IMR-90 (cell line): Measurements from ENCODE around the gene PPFIA2. TPM values are rescaled to one million over a fixed set of nuclear protein-coding genes. Genes with fewer than 3 reads are reported as not detected.

Experiments
- ATAC-seq: fragments of 200-7000 bp; cut with Tn5 transposase; 2 replicates; pipeline ENCODE4 v1.9.1; 2020; ENCODE audit warnings: low read depth, mild to moderate bottlenecking, moderate library complexity
- BruUV-seq: library from RNA; stranded (reverse); fragments of 400-500 nt; replicated peaks from 2 replicates; lab custom pipeline; 2021; lab: Mats Ljungman, UMichigan
- CTCF ChIA-PET: fragments of 300-600 bp; formaldehyde crosslinking; extraction: SDS; loops from one replicate; lab custom pipeline; 2021; ENCODE audit warnings: antibody characterized with exemption; lab: Yijun Ruan, JAX
- POLR2A ChIA-PET: fragments of 300-600 bp; sonication (Branson Sonifier 250); formaldehyde crosslinking; loops from one replicate; lab custom pipeline; 2022; ENCODE audit warnings: antibody characterized with exemption; ENCODE audit not compliant: unreplicated experiment; lab: Charles Lee
- DNase-seq: peaks from one replicate; pipeline ENCODE4 v3.0.0; 2013
- H2AFZ ChIP-seq: replicated peaks from 2 replicates; pipeline ENCODE3; 2013; ENCODE audit warnings: low read length, mild to moderate bottlenecking; ENCODE audit not compliant: poor library complexity
- H2AK5ac ChIP-seq: 2 replicates; pipeline ENCODE4 v1.6.1; 2013; ENCODE audit warnings: low read depth, low read length, inconsistent platforms
- H2AK9ac ChIP-seq: replicated peaks from 2 replicates; pipeline ENCODE3; 2013; ENCODE audit warnings: mild to moderate bottlenecking, low read depth, low read length, moderate library complexity; ENCODE audit not compliant: poor library complexity
- H2BK120ac ChIP-seq: 2 replicates; pipeline ENCODE4 v1.6.1; 2013; ENCODE audit warnings: low read depth, low read length, inconsistent platforms
- H2BK15ac ChIP-seq: 3 replicates; pipeline ENCODE4 v1.6.1; 2013; ENCODE audit warnings: low read depth, low read length, inconsistent platforms
- H2BK20ac ChIP-seq: 2 replicates; pipeline ENCODE4 v1.6.1; 2013; ENCODE audit warnings: low read depth, mild to moderate bottlenecking, inconsistent platforms, low read length, moderate library complexity
- H2BK5ac ChIP-seq: 2 replicates; pipeline ENCODE4 v1.6.1; 2013; ENCODE audit warnings: mild to moderate bottlenecking, low read depth, low read length, inconsistent platforms; ENCODE audit not compliant: poor library complexity, severe bottlenecking
- H3K14ac ChIP-seq: replicated peaks from 2 replicates; pipeline ENCODE4 v1.6.1; 2013; ENCODE audit warnings: low read depth, low read length, inconsistent platforms
- H3K18ac ChIP-seq: 2 replicates; pipeline ENCODE4 v1.6.1; 2013; ENCODE audit warnings: low read depth, low read length, control low read depth
- H3K23ac ChIP-seq: 2 replicates; pipeline ENCODE4 v1.6.1; 2013; ENCODE audit warnings: low read depth, low read length, inconsistent platforms
- H3K27ac ChIP-seq: 2 replicates; pipeline ENCODE4 v1.5.1; 2013; ENCODE audit warnings: mild to moderate bottlenecking, control low read depth, low read length; ENCODE audit not compliant: insufficient read depth
- H3K27me3 ChIP-seq: 2 replicates; pipeline ENCODE4 v1.6.1; 2013; ENCODE audit warnings: low read length; ENCODE audit not compliant: control insufficient read depth, insufficient read depth
- H3K36me3 ChIP-seq: 2 replicates; pipeline ENCODE4 v1.6.1; 2013; ENCODE audit warnings: low read length, mixed read lengths; ENCODE audit not compliant: control insufficient read depth, insufficient read depth
- H3K4ac ChIP-seq: 2 replicates; pipeline ENCODE4 v1.6.1; 2013; ENCODE audit warnings: low read depth, low read length, inconsistent platforms
- H3K4me1 ChIP-seq: 2 replicates; pipeline ENCODE4 v1.6.1; 2013; ENCODE audit warnings: low read length, mixed read lengths; ENCODE audit not compliant: control insufficient read depth, insufficient read depth
- H3K4me2 ChIP-seq: 2 replicates; pipeline ENCODE4 v1.6.1; 2013; ENCODE audit warnings: low read depth, mild to moderate bottlenecking, control low read depth, low read length, moderate library complexity
- H3K4me3 ChIP-seq: 2 replicates; pipeline ENCODE4 v1.5.1; 2013; ENCODE audit warnings: low read depth, mild to moderate bottlenecking, control low read depth, low read length, moderate library complexity; ENCODE audit not compliant: insufficient read depth
- H3K56ac ChIP-seq: 2 replicates; pipeline ENCODE4 v1.6.1; 2013; ENCODE audit warnings: low read length, inconsistent platforms; ENCODE audit not compliant: insufficient read depth; ENCODE audit errors: extremely low read depth
- H3K79me1 ChIP-seq, 2 experiments: 2 replicates each; pipeline ENCODE4 v1.6.1; 2013; ENCODE audit warnings: low read length in 2 of 2, inconsistent platforms in 1 of 2, low read depth in 1 of 2
- H3K9ac ChIP-seq: 2 replicates; pipeline ENCODE4 v1.6.1; 2013; ENCODE audit warnings: low read depth, low read length, control low read depth
- H3K9me1 ChIP-seq: 2 replicates; pipeline ENCODE4 v1.6.1; 2013; ENCODE audit warnings: low read length, inconsistent platforms; ENCODE audit not compliant: insufficient read depth
- H3K9me3 ChIP-seq: 2 replicates; pipeline ENCODE4 v1.6.1; 2013; ENCODE audit warnings: low read length; ENCODE audit not compliant: control insufficient read depth, insufficient read depth
- H4K20me1 ChIP-seq: 2 replicates; pipeline ENCODE4 v1.6.1; 2013; ENCODE audit warnings: low read length, inconsistent platforms; ENCODE audit not compliant: insufficient read depth
- H4K5ac ChIP-seq: 2 replicates; pipeline ENCODE4 v1.6.1; 2013; ENCODE audit warnings: mild to moderate bottlenecking, low read depth, low read length, control low read depth
- H4K8ac ChIP-seq, 2 experiments: 2 replicates each; pipeline ENCODE4 v1.6.1; 2013; ENCODE audit warnings: low read depth in 2 of 2, low read length in 2 of 2, control low read depth in 1 of 2, inconsistent platforms in 1 of 2
- H4K91ac ChIP-seq: 2 replicates; pipeline ENCODE4 v1.6.1; 2013; ENCODE audit warnings: low read depth, low read length, inconsistent platforms; ENCODE audit not compliant: insufficient read depth
- BHLHE40 ChIP-seq: fragments of 150-350 bp; IDR thresholded peaks from 2 replicates; pipeline ENCODE4 v1.6.1; 2016; ENCODE audit warnings: mild to moderate bottlenecking, low read depth, low read length
- CEBPB ChIP-seq: IDR thresholded peaks from 2 replicates; pipeline ENCODE4 v1.6.1; 2012; ENCODE audit warnings: low read depth, low read length, improper control_type of control experiment
- CHD1 ChIP-seq: IDR thresholded peaks from 2 replicates; pipeline ENCODE4 v1.6.1; 2012; ENCODE audit warnings: low read depth, low read length, improper control_type of control experiment
- FOS ChIP-seq: fragments of 150-350 bp; IDR thresholded peaks from 2 replicates; pipeline ENCODE4 v1.6.1; 2016; ENCODE audit warnings: low read depth, low read length
- MAFK ChIP-seq: IDR thresholded peaks from 2 replicates; pipeline ENCODE4 v1.6.1; 2012; ENCODE audit warnings: low read depth, low read length, improper control_type of control experiment
- MAZ ChIP-seq: IDR thresholded peaks from 2 replicates; pipeline ENCODE4 v1.6.1; 2012; ENCODE audit warnings: low read depth, mild to moderate bottlenecking, low read length, improper control_type of control experiment, moderate library complexity, borderline replicate concordance
- MXI1 ChIP-seq: IDR thresholded peaks from 2 replicates; pipeline ENCODE4 v1.6.1; 2012; ENCODE audit warnings: low read depth, mild to moderate bottlenecking, low read length, moderate library complexity, borderline replicate concordance
- NFE2L2 ChIP-seq: fragments of 150-350 bp; IDR thresholded peaks from 2 replicates; pipeline ENCODE4 v1.6.1; 2016; ENCODE audit warnings: low read depth, mild to moderate bottlenecking, low read length
- POLR2A ChIP-seq: IDR thresholded peaks from 2 replicates; pipeline ENCODE4 v1.6.1; 2012; ENCODE audit warnings: mild to moderate bottlenecking, low read depth, low read length
- RAD21 ChIP-seq: IDR thresholded peaks from 2 replicates; pipeline ENCODE4 v1.6.1; 2012; ENCODE audit warnings: low read length, improper control_type of control experiment
- RCOR1 ChIP-seq: IDR thresholded peaks from 2 replicates; pipeline ENCODE4 v1.6.1; 2012; ENCODE audit warnings: mild to moderate bottlenecking, low read length, improper control_type of control experiment; ENCODE audit not compliant: insufficient replicate concordance
- RFX5 ChIP-seq: IDR thresholded peaks from 2 replicates; pipeline ENCODE4 v1.8.0; 2012; ENCODE audit warnings: low read depth, mild to moderate bottlenecking, low read length, moderate library complexity
- SMC3 ChIP-seq: fragments of 150-350 bp; IDR thresholded peaks from 2 replicates; pipeline ENCODE4 v1.6.1; 2016; ENCODE audit warnings: low read depth, mild to moderate bottlenecking, antibody characterized with exemption, low read length, moderate library complexity
- WGBS, 2 experiments: methylation state at CpG; one replicate each; pipeline versions ENCODE4 v1.1.5 to v1.1.7; 2013; ENCODE audit warnings: missing lambda C conversion rate in 2 of 2; ENCODE audit not compliant: insufficient read length in 1 of 2; ENCODE audit errors: extremely low coverage in 2 of 2; 5-methylcytosine and 5-hydroxymethylcytosine counted together
- dilution Hi-C: fragments of 300-500 bp; cut with HindIII; formaldehyde crosslinking; loops from one replicate; pipeline ENCODE4 v1.14.3; 2018; ENCODE audit warnings: low sequenced_read_pairs; ENCODE audit not compliant: unreplicated experiment
- in situ Hi-C: fragments of 300-500 bp; cut with MboI; formaldehyde crosslinking; loops from 3 replicates; pipeline ENCODE4 v1.14.3; 2019; ENCODE audit warnings: low sequenced_read_pairs, inconsistent platforms, mixed read lengths
- intact Hi-C: fragments of 100-400 bp; cut with micrococcal nuclease; formaldehyde crosslinking; loops from 2 replicates; pipeline ENCODE4 v1.10.0; 2022
- polyA plus RNA-seq, 3 experiments: library from polyadenylated mRNA; depleted of rRNA; stranded (reverse); fragments of >200 nt; gene quantifications; 2 replicates each; pipeline ENCODE4 v1.2.3, GENCODE V29; 2012; ENCODE audit warnings: low replicate concordance in 1 of 3
- total RNA-seq: library from RNA; depleted of rRNA; stranded (reverse); fragments of >200 nt; gene quantifications from 2 replicates; pipeline ENCODE4 v1.2.3, GENCODE V29; 2012
- TF ChIP-seq, protein P1 (sequence below): fragments of 150-350 bp; IDR thresholded peaks from 2 replicates; pipeline ENCODE4 v1.6.1; 2017; ENCODE audit warnings: mild to moderate bottlenecking, antibody characterized with exemption, low read length, low read depth
- TF ChIP-seq, protein P2 (sequence below): conservative IDR thresholded peaks from 2 replicates; pipeline ENCODE4 v1.5.1; 2012; ENCODE audit warnings: mild to moderate bottlenecking, low read depth, low read length, improper control_type of control experiment
- TF ChIP-seq, protein P3 (sequence below): fragments of 150-350 bp; IDR thresholded peaks from 2 replicates; pipeline ENCODE4 v1.6.1; 2016; ENCODE audit warnings: low read depth, mild to moderate bottlenecking, low read length, moderate library complexity, borderline replicate concordance

The PPFIA2 gene
- total and polyA plus RNA-seq, 2 of the 4 experiments (the other 2 are of a cell fraction), result 0.29 to 1.3 TPM

DNA sequence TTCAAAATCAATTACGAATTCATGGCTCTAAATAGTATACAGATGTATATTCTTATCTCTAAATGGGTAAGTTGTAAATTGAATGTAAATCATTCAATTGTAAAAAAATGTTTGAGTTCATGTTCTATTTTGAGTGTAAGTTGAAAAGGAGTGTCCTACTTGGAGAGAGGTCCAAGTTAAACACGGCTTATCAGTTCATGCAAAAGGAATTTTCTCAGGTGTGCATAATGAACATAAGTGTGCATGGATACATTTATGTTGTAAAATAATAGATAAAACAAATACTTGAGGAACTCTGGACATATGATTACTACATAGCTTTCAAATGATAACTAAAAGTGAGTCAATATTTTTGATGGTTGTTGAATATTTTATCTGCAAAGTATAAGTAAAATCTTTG lies 79.5 kb downstream of the PPFIA2 start:
- H3K4me2 ChIP-seq, result no peak overlapping the region
- DNase-seq (no peak), ATAC-seq (no peak)
- H3K9me1 ChIP-seq, result no peaks in the 10 kb centered on the region
- no peak overlapping the region for H3K27ac ChIP-seq
- no peaks in the 10 kb centered on the region for H3K4me1 ChIP-seq
- H2BK20ac ChIP-seq, result no peak overlapping the region
- H3K14ac ChIP-seq, result no peak overlapping the region
- intact Hi-C loops (no loop called here), in situ Hi-C loops (no loop called here), dilution Hi-C loops (no loop called here)
- H3K23ac ChIP-seq, result no peak overlapping the region
- no peak overlapping the region for H2BK120ac ChIP-seq
- no peaks in the 10 kb centered on the region for H3K79me1 ChIP-seq
- H3K9ac ChIP-seq, result no peak overlapping the region
- CTCF ChIA-PET, result no interaction called here
- WGBS, 2 experiments, result no CpG with 5 or more reads among the region's 2 CpGs
- BruUV-seq, result no TSS peak
- H3K4me3 ChIP-seq, result no peak overlapping the region
- H2AFZ ChIP-seq, result no peak overlapping the region
- POLR2A ChIA-PET, result no interaction called here
- H4K5ac ChIP-seq, result no peak overlapping the region
- no peak overlapping the region for H4K91ac ChIP-seq
- H3K27me3 ChIP-seq, result no peaks in the 10 kb centered on the region
- H3K18ac ChIP-seq, result no peak overlapping the region
- no peaks in the 10 kb centered on the region; the same call in 1 of the 2 replicates for H3K9me3 ChIP-seq
- no peaks in the 10 kb centered on the region for H4K20me1 ChIP-seq
- no peak overlapping the region for H2BK15ac ChIP-seq
- H3K36me3 ChIP-seq, result no peaks in the 10 kb centered on the region
- H3K56ac ChIP-seq, result no peak overlapping the region
- H4K8ac ChIP-seq, result no peak overlapping the region
- H2AK9ac ChIP-seq, result no peak overlapping the region
- TF ChIP-seq FOS, result no peak
- no peak for TF ChIP-seq MXI1
- TF ChIP-seq MAFK, result no peak
- TF ChIP-seq, protein P1, sequence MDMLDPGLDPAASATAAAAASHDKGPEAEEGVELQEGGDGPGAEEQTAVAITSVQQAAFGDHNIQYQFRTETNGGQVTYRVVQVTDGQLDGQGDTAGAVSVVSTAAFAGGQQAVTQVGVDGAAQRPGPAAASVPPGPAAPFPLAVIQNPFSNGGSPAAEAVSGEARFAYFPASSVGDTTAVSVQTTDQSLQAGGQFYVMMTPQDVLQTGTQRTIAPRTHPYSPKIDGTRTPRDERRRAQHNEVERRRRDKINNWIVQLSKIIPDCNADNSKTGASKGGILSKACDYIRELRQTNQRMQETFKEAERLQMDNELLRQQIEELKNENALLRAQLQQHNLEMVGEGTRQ, result no peak
- TF ChIP-seq, protein P2, sequence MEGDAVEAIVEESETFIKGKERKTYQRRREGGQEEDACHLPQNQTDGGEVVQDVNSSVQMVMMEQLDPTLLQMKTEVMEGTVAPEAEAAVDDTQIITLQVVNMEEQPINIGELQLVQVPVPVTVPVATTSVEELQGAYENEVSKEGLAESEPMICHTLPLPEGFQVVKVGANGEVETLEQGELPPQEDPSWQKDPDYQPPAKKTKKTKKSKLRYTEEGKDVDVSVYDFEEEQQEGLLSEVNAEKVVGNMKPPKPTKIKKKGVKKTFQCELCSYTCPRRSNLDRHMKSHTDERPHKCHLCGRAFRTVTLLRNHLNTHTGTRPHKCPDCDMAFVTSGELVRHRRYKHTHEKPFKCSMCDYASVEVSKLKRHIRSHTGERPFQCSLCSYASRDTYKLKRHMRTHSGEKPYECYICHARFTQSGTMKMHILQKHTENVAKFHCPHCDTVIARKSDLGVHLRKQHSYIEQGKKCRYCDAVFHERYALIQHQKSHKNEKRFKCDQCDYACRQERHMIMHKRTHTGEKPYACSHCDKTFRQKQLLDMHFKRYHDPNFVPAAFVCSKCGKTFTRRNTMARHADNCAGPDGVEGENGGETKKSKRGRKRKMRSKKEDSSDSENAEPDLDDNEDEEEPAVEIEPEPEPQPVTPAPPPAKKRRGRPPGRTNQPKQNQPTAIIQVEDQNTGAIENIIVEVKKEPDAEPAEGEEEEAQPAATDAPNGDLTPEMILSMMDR, result no peak
- no peak for TF ChIP-seq RCOR1
- TF ChIP-seq, protein P3, sequence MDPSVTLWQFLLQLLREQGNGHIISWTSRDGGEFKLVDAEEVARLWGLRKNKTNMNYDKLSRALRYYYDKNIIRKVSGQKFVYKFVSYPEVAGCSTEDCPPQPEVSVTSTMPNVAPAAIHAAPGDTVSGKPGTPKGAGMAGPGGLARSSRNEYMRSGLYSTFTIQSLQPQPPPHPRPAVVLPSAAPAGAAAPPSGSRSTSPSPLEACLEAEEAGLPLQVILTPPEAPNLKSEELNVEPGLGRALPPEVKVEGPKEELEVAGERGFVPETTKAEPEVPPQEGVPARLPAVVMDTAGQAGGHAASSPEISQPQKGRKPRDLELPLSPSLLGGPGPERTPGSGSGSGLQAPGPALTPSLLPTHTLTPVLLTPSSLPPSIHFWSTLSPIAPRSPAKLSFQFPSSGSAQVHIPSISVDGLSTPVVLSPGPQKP, result no peak
- no peak for TF ChIP-seq CHD1
- TF ChIP-seq SMC3, result no peak
- no peak for TF ChIP-seq POLR2A
- no peak for TF ChIP-seq RAD21
- TF ChIP-seq NFE2L2, result no peak
- no peak for TF ChIP-seq CEBPB
- no peak for TF ChIP-seq RFX5
- no peak for TF ChIP-seq BHLHE40
- no peak for TF ChIP-seq MAZ
- no peak overlapping the region for H2BK5ac ChIP-seq
- H2AK5ac ChIP-seq, result no peak overlapping the region
- H3K4ac ChIP-seq, result no peak overlapping the region
